Bronchial epithelial cell (primary cell): ENCODE results near the gene EVI5. TPM values are rescaled to one million over a fixed set of nuclear protein-coding genes. Genes with fewer than 3 reads are reported as not detected.
A peak's percentile ranks its signal among the peaks of the same experiment; 100 is the strongest.
"Not testable (repeated sequence)": the region's sequence is repeated elsewhere in the genome, so short reads cannot be mapped to it uniquely, and the experiment has no call there.

ENCODE experiments used
- DNase-seq: peaks from one replicate; pipeline ENCODE4 v3.0.0-alpha.2; 2010; ENCODE audit warnings: low read depth
- FAIRE-seq: peaks from 2 replicates; lab custom pipeline; 2011; peaks lifted over from hg19 to GRCh38; lab: Jason Lieb, UNC
- H3K27me3 ChIP-seq: 2 replicates; pipeline ENCODE4 v1.5.1; 2011; ENCODE audit warnings: low read length; ENCODE audit not compliant: control insufficient read depth, insufficient read depth
- H3K36me3 ChIP-seq: 2 replicates; pipeline ENCODE4 v1.5.1; 2011; ENCODE audit warnings: low read length; ENCODE audit not compliant: control insufficient read depth, insufficient read depth
- H3K4me3 ChIP-seq: 2 replicates; pipeline ENCODE4 v1.5.1; 2011; ENCODE audit warnings: mild to moderate bottlenecking, low read depth, low read length, control low read depth
- CTCF ChIP-seq: IDR thresholded peaks from 2 replicates; pipeline ENCODE4 v1.5.1; 2011; ENCODE audit warnings: mild to moderate bottlenecking, moderate library complexity, low read length, control low read depth, inconsistent platforms; ENCODE audit not compliant: insufficient read depth, severe bottlenecking
- total RNA-seq: library from RNA; depleted of rRNA; stranded (reverse); fragments of >200 nt; gene quantifications from 2 replicates; pipeline ENCODE4 v1.2.1, GENCODE V29; 2014

Gene EVI5
- total RNA-seq, 1 donor from 2014 or later, result 21.1 TPM

GRCh38 chr1:92748138-92748537, 36.8 kb downstream of the EVI5 start:
- no peak for FAIRE-seq
- DNase-seq, result no peak
- no peaks in the 10 kb centered on the region for H3K27me3 ChIP-seq
- no peak for TF ChIP-seq CTCF
- H3K4me3 ChIP-seq, result no peak overlapping the region
- H3K36me3 ChIP-seq, result no peaks in the 10 kb centered on the region

DNA sequence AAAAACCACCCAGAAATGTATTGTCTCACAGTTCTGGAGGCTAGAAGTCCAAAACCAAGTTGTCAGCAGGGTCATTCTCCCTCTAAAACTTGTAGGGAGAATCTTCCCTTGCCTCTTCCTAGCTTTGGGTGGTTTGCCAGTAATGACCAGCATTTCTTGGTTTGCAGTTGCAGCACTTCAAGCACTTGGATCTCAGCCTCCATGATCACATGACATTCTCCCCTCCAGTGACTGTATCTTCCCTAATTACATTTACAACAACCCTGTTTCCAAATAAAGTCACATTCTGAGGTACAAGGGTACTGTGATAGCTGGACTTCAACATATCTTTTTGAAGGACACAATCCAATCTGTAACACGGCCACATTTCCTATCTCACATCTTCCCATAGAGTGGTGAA, 37.2 kb downstream of the EVI5 start:
- Histone ChIP-seq H3K27me3 (no peaks in the 10 kb centered on the region), H3K4me3 (no peak overlapping the region), H3K36me3 (no peaks in the 10 kb centered on the region)
- TF ChIP-seq CTCF, result no peak
- FAIRE-seq, result no peak
- no peak for DNase-seq

DNA sequence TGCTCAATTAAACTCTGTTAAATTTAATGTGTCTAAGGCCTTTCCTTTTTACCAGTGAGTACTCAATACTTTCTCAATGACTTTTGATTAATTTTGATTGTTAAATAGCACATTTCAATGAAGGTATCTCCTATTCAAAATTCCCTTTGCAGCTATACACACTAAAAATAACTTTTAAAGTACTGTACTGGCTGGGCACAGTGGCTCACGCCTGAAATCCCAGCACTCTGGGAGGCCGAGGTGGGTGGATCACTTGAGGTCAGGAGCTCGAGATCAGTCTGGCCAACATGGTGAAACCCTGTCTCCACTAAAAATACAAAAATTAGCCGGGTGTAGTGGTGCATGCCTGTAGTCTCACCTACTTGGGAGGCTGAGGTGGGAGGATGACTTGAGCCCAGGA, 38.7 kb downstream of the EVI5 start:
- not testable (repeated sequence) for H3K4me3 ChIP-seq, FAIRE-seq, DNase-seq, H3K36me3 ChIP-seq, H3K27me3 ChIP-seq

DNA sequence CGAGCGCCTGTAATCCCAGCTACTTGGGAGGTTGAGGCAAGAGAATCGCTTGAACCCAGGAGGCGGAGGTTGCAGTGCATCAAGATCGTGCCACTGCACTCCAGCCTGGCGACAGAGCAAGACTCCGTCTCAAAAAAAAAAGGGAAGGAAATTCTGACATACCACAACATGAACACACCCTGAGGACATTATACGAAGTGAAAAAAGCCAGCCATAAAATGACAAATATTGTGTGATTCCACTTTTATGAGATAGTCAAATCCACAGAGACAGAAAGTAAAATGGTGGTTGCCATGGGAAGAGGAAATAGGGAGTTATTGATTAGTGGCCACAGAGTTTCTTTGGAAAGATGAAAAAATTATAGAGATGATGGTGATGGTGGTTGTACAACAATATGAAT, 41.7 kb downstream of the EVI5 start:
- DNase-seq, result no peak
- FAIRE-seq, result no peak

GRCh38 chr1:92739669-92740524, 45.0 kb downstream of the EVI5 start:
- no peak for TF ChIP-seq CTCF
- Histone ChIP-seq H3K27me3 (no peaks in the 10 kb centered on the region), H3K36me3 (no peaks in the 10 kb centered on the region), H3K4me3 (no peak overlapping the region)
- no peak for DNase-seq
- no peak for FAIRE-seq

More for the DNA sequence above, 41.7 kb downstream of the EVI5 start:
- no peak overlapping the region for H3K4me3 ChIP-seq
- no peaks in the 10 kb centered on the region for H3K27me3 ChIP-seq
- TF ChIP-seq CTCF, result no peak
- no peaks in the 10 kb centered on the region for H3K36me3 ChIP-seq

GRCh38 chr1:92736395-92736794, 48.5 kb downstream of the EVI5 start:
- no peak for TF ChIP-seq CTCF
- FAIRE-seq (no peak), DNase-seq (peak; percentile 15)
- Histone ChIP-seq H3K36me3 (no peaks in the 10 kb centered on the region), H3K27me3 (no peaks in the 10 kb centered on the region), H3K4me3 (no peak overlapping the region)
